Measurements from ENCODE around the gene BAG1.
A peak's percentile ranks its signal among the peaks of the same experiment; 100 is the strongest.

The BAG1 gene

GRCh38 chr9:33236571-33236970 lies 27.9 kb downstream of the BAG1 start:
- TF ChIP-seq POLR2AphosphoS5 (IDR thresholded peaks at IDR 0.05; ENCODE audit: low read depth, low read length), result no peak
- TF ChIP-seq TAF1 (IDR thresholded peaks at IDR 0.05; ENCODE audit: borderline replicate concordance, low read depth, low read length), result no peak
- TF ChIP-seq POLR2A (IDR thresholded peaks at IDR 0.05; ENCODE audit: low read depth, low read length), result no peak
- DNase-seq (ENCODE audit: insufficient read length) (no peak), FAIRE-seq (no peak)

- TF ChIP-seq POLR2AphosphoS5 (IDR thresholded peaks at IDR 0.05; ENCODE audit: low read depth, low read length) (no peak), TAF1 (IDR thresholded peaks at IDR 0.05; ENCODE audit: borderline replicate concordance, low read depth, low read length) (no peak), POLR2A (IDR thresholded peaks at IDR 0.05; ENCODE audit: low read depth, low read length) (no peak)
- no peak for DNase-seq (ENCODE audit: insufficient read length)
- peak; percentile 21 for FAIRE-seq
Measured at GRCh38 chr9:33234511-33235467, 29.7 kb downstream of the BAG1 start.

- TF ChIP-seq POLR2A (IDR thresholded peaks at IDR 0.05; ENCODE audit: low read depth, low read length) (no peak), TAF1 (IDR thresholded peaks at IDR 0.05; ENCODE audit: borderline replicate concordance, low read depth, low read length) (no peak), POLR2AphosphoS5 (IDR thresholded peaks at IDR 0.05; ENCODE audit: low read depth, low read length) (no peak)
- no peak for FAIRE-seq
- no peak for DNase-seq (ENCODE audit: insufficient read length)
Measured at GRCh38 chr9:33233626-33234342, 30.7 kb downstream of the BAG1 start.

DNA sequence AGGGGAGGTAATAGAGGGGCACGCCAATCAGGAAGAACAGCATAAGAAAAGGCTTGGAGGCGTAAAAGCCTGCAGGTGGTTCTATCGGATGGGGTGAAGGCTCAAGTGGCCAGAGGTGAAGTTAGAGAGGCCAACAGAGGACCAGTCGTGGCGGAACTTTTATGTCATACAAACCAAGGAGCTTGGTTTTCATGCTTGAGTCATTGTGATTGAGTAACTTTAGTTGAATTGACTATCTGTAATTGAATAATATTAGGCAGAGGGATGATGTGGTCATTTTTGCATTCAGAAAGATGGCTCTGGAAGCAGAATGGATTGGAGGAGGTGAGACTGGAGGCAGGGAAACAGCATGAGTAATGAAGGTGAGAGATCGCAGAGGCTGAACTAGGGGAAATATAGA lies 31.7 kb downstream of the BAG1 start:
- DNase-seq (ENCODE audit: insufficient read length) (no peak), FAIRE-seq (no peak)
- TF ChIP-seq TAF1 (IDR thresholded peaks at IDR 0.05; ENCODE audit: borderline replicate concordance, low read depth, low read length) (no peak), POLR2AphosphoS5 (IDR thresholded peaks at IDR 0.05; ENCODE audit: low read depth, low read length) (no peak), POLR2A (IDR thresholded peaks at IDR 0.05; ENCODE audit: low read depth, low read length) (no peak)

DNA sequence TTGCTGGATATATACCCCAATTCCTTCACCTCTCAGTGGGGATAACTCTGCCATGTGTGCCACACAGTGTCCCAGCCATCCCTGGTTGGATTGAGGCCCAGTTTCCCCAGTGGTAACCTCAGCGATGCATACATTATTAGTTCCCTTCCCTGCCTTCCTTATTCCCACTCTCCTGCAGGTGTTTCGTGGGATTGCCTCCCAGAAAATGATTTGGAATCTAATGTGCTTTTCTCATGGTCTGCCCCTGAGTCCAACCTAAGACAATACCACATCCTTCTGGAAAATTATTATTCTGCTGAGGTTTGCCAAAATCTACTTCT lies 32.9 kb downstream of the BAG1 start:
- TF ChIP-seq TAF1 (IDR thresholded peaks at IDR 0.05; ENCODE audit: borderline replicate concordance, low read depth, low read length), result no peak
- no peak for TF ChIP-seq POLR2AphosphoS5 (IDR thresholded peaks at IDR 0.05; ENCODE audit: low read depth, low read length)
- TF ChIP-seq POLR2A (IDR thresholded peaks at IDR 0.05; ENCODE audit: low read depth, low read length), result no peak
- no peak for DNase-seq (ENCODE audit: insufficient read length)
- no peak for FAIRE-seq

DNA sequence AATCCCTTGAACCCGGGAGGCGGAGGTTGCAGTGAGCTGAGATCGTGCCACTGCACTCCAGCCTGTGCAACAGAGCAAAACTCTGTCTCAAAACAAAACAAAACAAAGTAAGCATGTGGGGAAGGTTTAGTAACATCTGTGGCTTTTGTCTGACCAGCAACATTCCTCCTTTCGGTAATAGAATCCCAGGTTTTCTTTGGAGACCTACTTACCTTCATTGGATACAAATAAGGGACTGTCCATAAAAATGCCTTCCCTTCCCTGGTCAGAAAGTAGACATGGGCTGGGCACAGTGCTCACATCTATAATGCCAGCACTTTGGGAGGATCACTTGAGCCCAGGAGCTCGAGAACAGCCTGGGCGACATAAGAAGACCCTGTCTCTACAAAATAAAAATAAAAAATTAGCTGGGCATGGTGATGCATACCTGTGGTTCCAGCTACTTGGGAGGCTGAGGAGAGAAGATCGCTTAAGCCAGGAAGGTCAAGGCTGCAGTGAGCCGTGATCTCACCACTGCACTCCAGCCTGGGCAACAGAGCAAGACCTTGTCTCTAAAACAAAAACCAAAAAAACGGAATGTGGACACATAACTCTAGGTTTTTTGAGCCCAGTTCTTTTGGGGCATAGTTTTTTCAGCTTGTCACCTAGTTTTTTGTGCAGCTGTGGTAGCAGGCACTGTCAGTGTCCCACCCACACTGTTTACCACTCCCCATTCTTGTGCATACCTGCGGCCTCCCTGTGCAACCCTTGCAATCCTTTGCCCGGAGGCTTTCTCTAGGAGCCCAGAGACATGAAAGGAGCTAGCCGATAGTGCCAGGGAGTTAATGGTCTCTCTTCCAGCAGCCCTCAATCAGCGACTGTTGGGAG lies 33.5 kb downstream of the BAG1 start:
- TF ChIP-seq POLR2AphosphoS5 (IDR thresholded peaks at IDR 0.05; ENCODE audit: low read depth, low read length), result no peak
- no peak for TF ChIP-seq TAF1 (IDR thresholded peaks at IDR 0.05; ENCODE audit: borderline replicate concordance, low read depth, low read length)
- TF ChIP-seq POLR2A (IDR thresholded peaks at IDR 0.05; ENCODE audit: low read depth, low read length), result no peak
- no peak for DNase-seq (ENCODE audit: insufficient read length)
- FAIRE-seq, result no peak

DNA sequence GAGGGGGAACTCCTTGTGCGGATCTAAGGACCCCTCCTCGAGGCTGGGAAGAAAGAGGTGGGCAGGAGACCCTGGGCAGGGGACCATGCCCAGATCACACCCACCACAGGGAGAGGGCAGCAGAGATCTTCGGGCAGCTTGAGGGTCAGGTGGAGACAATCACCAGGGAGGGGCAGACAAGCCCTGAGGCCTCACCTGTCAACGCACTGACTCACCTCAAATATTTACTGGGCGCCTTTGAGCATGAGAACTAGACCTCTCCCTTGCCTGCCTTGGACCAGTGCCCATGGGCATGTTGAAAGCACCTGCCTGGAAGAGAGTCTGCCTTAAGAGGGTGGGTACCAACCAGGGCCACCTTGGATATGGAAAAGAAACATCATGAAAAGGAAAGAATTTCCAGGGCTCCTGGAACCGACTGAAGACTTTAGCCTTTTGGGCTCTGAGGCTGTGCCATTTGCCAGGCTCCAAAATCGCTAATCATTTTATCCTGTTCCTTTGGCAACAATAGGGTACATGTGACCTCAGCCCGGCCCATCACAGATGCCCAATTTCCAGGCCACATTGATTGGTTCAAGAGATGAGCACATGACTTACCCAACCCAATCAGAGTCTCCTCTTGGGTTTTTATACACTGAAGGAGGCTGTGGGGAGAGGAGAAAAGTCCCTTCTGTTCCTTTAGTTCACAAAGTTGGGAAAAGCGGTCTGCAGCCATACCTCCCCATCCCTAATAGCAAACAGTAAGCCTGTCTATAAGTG lies 35.0 kb downstream of the BAG1 start:
- no peak for TF ChIP-seq POLR2AphosphoS5 (IDR thresholded peaks at IDR 0.05; ENCODE audit: low read depth, low read length)
- TF ChIP-seq POLR2A (IDR thresholded peaks at IDR 0.05; ENCODE audit: low read depth, low read length), result no peak
- no peak for TF ChIP-seq TAF1 (IDR thresholded peaks at IDR 0.05; ENCODE audit: borderline replicate concordance, low read depth, low read length)
- no peak for FAIRE-seq
- no peak for DNase-seq (ENCODE audit: insufficient read length)

GRCh38 chr9:33228606-33229005 lies 35.9 kb downstream of the BAG1 start:
- DNase-seq (ENCODE audit: insufficient read length) (no peak), FAIRE-seq (no peak)
- TF ChIP-seq POLR2A (IDR thresholded peaks at IDR 0.05; ENCODE audit: low read depth, low read length), result no peak

- DNase-seq (ENCODE audit: insufficient read length) (no peak), FAIRE-seq (no peak)
- no peak for TF ChIP-seq POLR2A (IDR thresholded peaks at IDR 0.05; ENCODE audit: low read depth, low read length)
- TF ChIP-seq TAF1 (IDR thresholded peaks at IDR 0.05; ENCODE audit: borderline replicate concordance, low read depth, low read length), result no peak
Measured at GRCh38 chr9:33227741-33228140, 36.8 kb downstream of the BAG1 start.

DNA sequence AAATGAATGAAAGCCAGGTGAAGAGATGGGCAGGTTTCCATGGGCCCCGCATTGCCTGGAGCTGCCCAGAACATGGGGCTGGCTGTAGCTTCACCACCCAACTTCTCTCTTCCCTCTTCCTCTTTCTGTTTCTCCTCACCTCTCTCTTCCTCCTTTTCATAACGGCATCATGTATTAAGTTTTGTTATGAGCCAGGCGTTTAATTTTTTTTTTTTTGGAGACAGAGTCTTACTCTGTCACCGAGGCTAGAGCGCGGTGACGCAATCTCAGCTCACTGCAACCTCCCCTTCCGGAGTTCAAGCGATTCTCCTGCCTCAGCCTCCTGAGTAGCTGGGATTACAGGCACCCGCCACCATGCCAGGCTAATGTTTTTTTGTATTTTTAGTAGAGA lies 37.5 kb downstream of the BAG1 start:
- DNase-seq (ENCODE audit: insufficient read length) (no peak), FAIRE-seq (no peak)
- TF ChIP-seq TAF1 (IDR thresholded peaks at IDR 0.05; ENCODE audit: borderline replicate concordance, low read depth, low read length) (no peak), POLR2AphosphoS5 (IDR thresholded peaks at IDR 0.05; ENCODE audit: low read depth, low read length) (no peak), POLR2A (IDR thresholded peaks at IDR 0.05; ENCODE audit: low read depth, low read length) (no peak)

Measured in GM12892 (cell line).